Uterus (tissue), 2 donors: ENCODE measurements around the gene TMEM30A.

Source experiments
- CTCF ChIP-seq, 4 experiments: fragments of 200-600 bp in 2 of 4; fragments of 450-650 bp in 2 of 4; sonication (generic) in 2 of 4; IDR thresholded peaks; one replicate each; pipeline ENCODE4 v1.5.1; 2016 to 2019; ENCODE audit warnings: antibody characterized with exemption in 4 of 4, mild to moderate bottlenecking in 2 of 4, moderate library complexity in 1 of 4
- POLR2A ChIP-seq, 2 donors: fragments of 450-650 bp; IDR thresholded peaks; one replicate each; pipeline ENCODE4 v1.6.1; 2016; ENCODE audit warnings: antibody characterized with exemption in 2 of 2, mild to moderate bottlenecking in 1 of 2, moderate library complexity in 1 of 2

- TF ChIP-seq CTCF (IDR thresholded peaks at IDR 0.05) (peak in 1 of 4 experiments; percentile 4), POLR2A (IDR thresholded peaks at IDR 0.05) (peak; percentile 89)
These were observed at the start of gene TMEM30A for GRCh38 chr6:75284632-75285282.
